Gastroesophageal sphincter (tissue), 4 donors: ENCODE measurements around the gene MRPS15. TPM values are rescaled to one million over a fixed set of nuclear protein-coding genes. Genes with fewer than 3 reads are reported as not detected.
"Not testable (repeated sequence)": the region's sequence is repeated elsewhere in the genome, so short reads cannot be mapped to it uniquely, and the experiment has no call there.

Experiments used
- ATAC-seq: fragments of 150-250 bp; one replicate; pipeline ENCODE4 v1.9.1; 2016; ENCODE audit warnings: mild to moderate bottlenecking, moderate library complexity
- H3K27ac ChIP-seq, 4 donors: fragments of 200-600 bp; sonication (generic) in 3 of 4; 1 replicate in 3 of 4; 2 replicates in 1 of 4; pipeline ENCODE4 v1.5.1; 2016 to 2019
- H3K27me3 ChIP-seq: fragments of 200-600 bp; sonication (generic); one replicate; pipeline ENCODE4 v1.5.1; 2019
- H3K36me3 ChIP-seq, 2 donors: fragments of 200-600 bp; sonication (generic); one replicate each; pipeline ENCODE4 v1.5.1; 2019; ENCODE audit warnings: control low read depth in 1 of 2
- H3K4me1 ChIP-seq, 3 donors: fragments of 200-600 bp; sonication (generic); 1 replicate in 2 of 3; 2 replicates in 1 of 3; pipeline ENCODE4 v1.5.1; 2016 to 2019; ENCODE audit warnings: control low read depth in 2 of 3
- H3K4me3 ChIP-seq, 2 donors: fragments of 200-600 bp; sonication (generic); one replicate each; pipeline ENCODE4 v1.5.1; 2019; ENCODE audit warnings: mild to moderate bottlenecking in 1 of 2, moderate library complexity in 1 of 2
- H3K9me3 ChIP-seq, 3 donors: fragments of 200-600 bp; sonication (generic); one replicate each; pipeline ENCODE4 v1.5.1; 2017 to 2019; ENCODE audit warnings: control low read depth in 2 of 3
- CTCF ChIP-seq, 4 experiments: fragments of 200-600 bp in 2 of 4; fragments of 450-650 bp in 2 of 4; sonication (generic) in 1 of 4; IDR thresholded peaks; one replicate each; pipeline ENCODE4 v1.5.1; 2017 to 2019; ENCODE audit warnings: antibody characterized with exemption in 4 of 4, mild to moderate bottlenecking in 2 of 4, moderate library complexity in 2 of 4
- EP300 ChIP-seq: sonication (generic); formaldehyde crosslinking; IDR thresholded peaks from one replicate; pipeline ENCODE4 v1.6.1; 2017; ENCODE audit warnings: antibody characterized with exemption, mild to moderate bottlenecking
- POLR2A ChIP-seq, 2 donors: fragments of 450-650 bp; IDR thresholded peaks; one replicate each; pipeline ENCODE4 v1.6.1; 2017; ENCODE audit warnings: antibody characterized with exemption in 2 of 2, mild to moderate bottlenecking in 2 of 2, moderate library complexity in 1 of 2
- POLR2AphosphoS5 ChIP-seq: sonication (generic); formaldehyde crosslinking; IDR thresholded peaks from one replicate; pipeline ENCODE4 v1.6.1; 2017; ENCODE audit warnings: antibody characterized with exemption
- WGBS, 2 donors: methylation state at CpG; one replicate each; pipeline ENCODE4 v1.1.5; 2018; ENCODE audit warnings: low coverage in 1 of 2; 5-methylcytosine and 5-hydroxymethylcytosine counted together
- total RNA-seq, 4 donors: library from RNA; depleted of rRNA; stranded (reverse); fragments of >200 nt; gene quantifications; one replicate each; pipeline ENCODE4 v1.1.0, GENCODE V29; 2016

The MRPS15 gene
- total RNA-seq = 10 to 100 TPM; 52.6 to 68.5 (median 61.3) TPM

- ATAC-seq = peak; percentile 97
- WGBS, 2 donors = 0 to 2% methylated on average over 12 to 20 of the region's 65 CpGs
- H3K9me3 ChIP-seq = no peaks in the 10 kb centered on the region
- no peaks in the 10 kb centered on the region for H3K27me3 ChIP-seq
- peak within 1 kb of the TSS; percentile 88 to 95 (median 94) for H3K27ac ChIP-seq
- H3K4me1 ChIP-seq = peaks cover 4 to 31% (median 13%) of the 10 kb centered on the region in 3 donors
- H3K36me3 ChIP-seq = peaks cover 0 to 35% of the 10 kb centered on the region in 2 donors
- H3K4me3 ChIP-seq = peak within 1 kb of the TSS; percentile 60 to 73
- TF ChIP-seq POLR2A (IDR thresholded peaks at IDR 0.05) (peak; percentile 53 to 64), EP300 (no peak), POLR2AphosphoS5 (peak; percentile 86), CTCF (IDR thresholded peaks at IDR 0.05) (no peak)
Measured at GRCh38 chr1:36463803-36464604, at the start of gene MRPS15. Gene MRPS15 (minus strand): TSS chr1:36464384. CDS start chr1:36464275, 109 bp downstream.

GRCh38 chr1:36512842-36513241, 48.7 kb upstream of the MRPS15 start:
- no peak for ATAC-seq
- Histone ChIP-seq H3K9me3 (no peaks in the 10 kb centered on the region), H3K4me3 (no peak overlapping the region), H3K27ac (no peak overlapping the region), H3K4me1 (no peaks in the 10 kb centered on the region), H3K36me3 (no peaks in the 10 kb centered on the region), H3K27me3 (peaks cover 86% of the 10 kb centered on the region)
- TF ChIP-seq POLR2AphosphoS5 (no peak), EP300 (no peak), POLR2A (IDR thresholded peaks at IDR 0.05) (no peak), CTCF (IDR thresholded peaks at IDR 0.05) (no peak)
- WGBS, 2 donors = 42 to 70% methylated on average over 1 of the region's 1 CpG

- 53 to 64% methylated on average over 3 to 5 of the region's 15 CpGs for WGBS, 2 donors
- H3K27ac ChIP-seq = no peak overlapping the region
- no peaks in the 10 kb centered on the region for H3K4me1 ChIP-seq
- TF ChIP-seq EP300 (no peak), POLR2A (IDR thresholded peaks at IDR 0.05) (no peak)
- H3K27me3 ChIP-seq = peaks cover 89% of the 10 kb centered on the region
- no peaks in the 10 kb centered on the region for H3K36me3 ChIP-seq
- no peaks in the 10 kb centered on the region for H3K9me3 ChIP-seq
- no peak for ATAC-seq
- H3K4me3 ChIP-seq = no peak overlapping the region
Measured at GRCh38 chr1:36511804-36512798, 47.9 kb upstream of the MRPS15 start.

GRCh38 chr1:36511220-36511619, 47.0 kb upstream of the MRPS15 start:
- not testable (repeated sequence) for H3K9me3 ChIP-seq, H3K27ac ChIP-seq, H3K4me1 ChIP-seq, ATAC-seq, H3K4me3 ChIP-seq, H3K36me3 ChIP-seq
- WGBS, 2 donors = 80 to 100% methylated on average over 1 of the region's 2 CpGs
- peaks cover 90% of the 10 kb centered on the region for H3K27me3 ChIP-seq

GRCh38 chr1:36510418-36510817, 46.2 kb upstream of the MRPS15 start:
- no peak for TF ChIP-seq POLR2A (IDR thresholded peaks at IDR 0.05)
- TF ChIP-seq POLR2AphosphoS5 = no peak
- TF ChIP-seq EP300 = no peak
- no peak for TF ChIP-seq CTCF (IDR thresholded peaks at IDR 0.05)
- H3K27ac ChIP-seq = no peak overlapping the region
- WGBS, 2 donors = 50 to 83% methylated on average over 1 to 2 of the region's 7 CpGs
- H3K36me3 ChIP-seq = no peaks in the 10 kb centered on the region
- H3K9me3 ChIP-seq = no peaks in the 10 kb centered on the region
- ATAC-seq = no peak
- peaks cover 90% of the 10 kb centered on the region for H3K27me3 ChIP-seq
- no peaks in the 10 kb centered on the region for H3K4me1 ChIP-seq
- no peak overlapping the region for H3K4me3 ChIP-seq
